Astrocyte of the cerebellum (primary cell): ENCODE data around the gene TENM4.

Experiments used
- DNase-seq: peaks from one replicate; pipeline ENCODE4 v3.0.0-alpha.2; 2011; ENCODE audit warnings: low read depth
- H3K4me3 ChIP-seq: 2 replicates; pipeline ENCODE4 v1.5.1; 2011; ENCODE audit warnings: mild to moderate bottlenecking, low read depth, low read length, moderate library complexity
- in situ Hi-C: cut with HindIII; loops from 2 replicates; pipeline ENCODE4 v1.10.0; 2017; ENCODE audit warnings: low sequenced_read_pairs
- TF ChIP-seq, protein P1 (sequence below): IDR thresholded peaks from 2 replicates; pipeline ENCODE4 v1.5.1; 2012; ENCODE audit warnings: low read length, low read depth, moderate library complexity, mild to moderate bottlenecking; ENCODE audit errors: missing control alignments

Gene TENM4

DNA sequence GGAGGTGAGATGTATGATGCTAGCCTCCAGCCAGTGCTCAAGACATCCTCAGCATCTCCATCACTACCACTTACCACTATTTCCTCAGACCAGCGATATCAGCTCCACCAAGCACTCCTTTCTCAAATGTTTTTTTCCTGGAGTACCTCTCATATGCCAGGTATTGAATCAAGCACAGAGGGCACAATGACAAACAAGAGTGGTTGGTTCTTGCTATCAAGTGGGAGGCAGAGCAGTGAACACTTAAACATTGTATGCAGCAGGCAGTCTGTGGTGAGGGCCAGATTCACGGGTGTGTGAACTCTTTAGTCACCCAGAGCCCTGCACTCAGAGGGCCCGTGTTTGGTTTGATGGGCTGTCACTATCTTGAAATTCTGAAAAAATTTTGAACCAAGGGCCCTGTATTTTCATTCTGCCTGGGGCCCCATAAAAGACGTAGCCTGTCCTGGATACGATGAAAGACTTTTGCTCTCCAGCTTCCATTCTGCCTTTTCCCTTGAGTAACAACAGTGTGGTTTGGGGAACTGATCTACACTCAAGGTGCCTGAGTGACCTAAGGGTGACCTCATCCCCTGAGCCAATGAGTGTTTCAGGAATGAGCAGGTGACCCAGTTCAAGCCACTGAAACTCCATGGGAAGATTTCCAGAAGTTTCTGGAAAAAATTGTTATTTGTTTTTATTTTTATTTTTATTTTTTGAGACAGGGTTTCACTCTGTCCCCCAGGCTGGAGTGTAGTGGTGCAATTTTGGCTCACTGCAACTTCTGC lies 517.8 kb downstream of the TENM4 start:
- no peak for DNase-seq
- H3K4me3 ChIP-seq: no peak overlapping the region
- TF ChIP-seq, protein P1, sequence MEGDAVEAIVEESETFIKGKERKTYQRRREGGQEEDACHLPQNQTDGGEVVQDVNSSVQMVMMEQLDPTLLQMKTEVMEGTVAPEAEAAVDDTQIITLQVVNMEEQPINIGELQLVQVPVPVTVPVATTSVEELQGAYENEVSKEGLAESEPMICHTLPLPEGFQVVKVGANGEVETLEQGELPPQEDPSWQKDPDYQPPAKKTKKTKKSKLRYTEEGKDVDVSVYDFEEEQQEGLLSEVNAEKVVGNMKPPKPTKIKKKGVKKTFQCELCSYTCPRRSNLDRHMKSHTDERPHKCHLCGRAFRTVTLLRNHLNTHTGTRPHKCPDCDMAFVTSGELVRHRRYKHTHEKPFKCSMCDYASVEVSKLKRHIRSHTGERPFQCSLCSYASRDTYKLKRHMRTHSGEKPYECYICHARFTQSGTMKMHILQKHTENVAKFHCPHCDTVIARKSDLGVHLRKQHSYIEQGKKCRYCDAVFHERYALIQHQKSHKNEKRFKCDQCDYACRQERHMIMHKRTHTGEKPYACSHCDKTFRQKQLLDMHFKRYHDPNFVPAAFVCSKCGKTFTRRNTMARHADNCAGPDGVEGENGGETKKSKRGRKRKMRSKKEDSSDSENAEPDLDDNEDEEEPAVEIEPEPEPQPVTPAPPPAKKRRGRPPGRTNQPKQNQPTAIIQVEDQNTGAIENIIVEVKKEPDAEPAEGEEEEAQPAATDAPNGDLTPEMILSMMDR: no peak
- in situ Hi-C loops: no loop called here

DNA sequence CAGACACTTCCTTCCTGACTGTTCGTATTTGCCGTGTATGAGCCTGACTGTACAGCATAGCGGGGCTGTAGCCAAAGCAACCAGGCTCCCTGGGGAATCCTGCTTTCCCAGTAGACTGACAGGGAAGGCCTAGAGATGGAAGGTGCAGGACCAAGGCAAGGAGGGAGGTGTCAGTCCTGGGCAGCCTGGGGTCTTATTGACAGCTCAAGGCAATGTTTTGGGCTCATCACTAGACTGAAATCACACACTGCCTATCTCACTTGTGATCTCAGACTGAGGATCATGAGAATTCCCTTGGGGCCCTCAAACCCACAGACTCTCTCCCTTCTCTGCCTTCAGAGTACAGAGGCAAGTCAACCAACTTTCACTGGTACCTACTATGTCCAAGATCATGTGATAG lies 519.3 kb downstream of the TENM4 start:
- in situ Hi-C loops: no loop called here
- no peak for DNase-seq
- no peak overlapping the region for H3K4me3 ChIP-seq
- TF ChIP-seq, protein P1: no peak

DNA sequence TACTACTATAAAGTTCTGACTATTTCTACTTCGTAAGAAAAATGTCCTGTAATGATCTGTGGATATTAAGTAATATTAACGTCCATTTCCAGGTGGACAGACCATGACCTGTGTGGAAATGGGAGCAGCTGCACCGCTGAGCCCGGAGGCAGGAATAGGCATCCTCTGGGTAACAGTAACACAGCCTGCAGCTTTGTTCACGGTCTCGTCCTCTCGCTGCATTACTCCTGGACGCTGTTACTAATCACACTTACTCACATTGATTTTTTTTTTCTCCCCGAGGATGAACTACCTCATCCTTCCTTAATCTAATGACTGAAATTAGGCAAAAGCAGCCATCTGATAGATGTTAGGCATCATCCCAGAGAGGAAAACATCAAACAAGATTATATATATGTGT lies 520.5 kb downstream of the TENM4 start:
- H3K4me3 ChIP-seq: no peak overlapping the region
- in situ Hi-C loops: no loop called here
- TF ChIP-seq, protein P1: no peak
- DNase-seq: no peak

DNA sequence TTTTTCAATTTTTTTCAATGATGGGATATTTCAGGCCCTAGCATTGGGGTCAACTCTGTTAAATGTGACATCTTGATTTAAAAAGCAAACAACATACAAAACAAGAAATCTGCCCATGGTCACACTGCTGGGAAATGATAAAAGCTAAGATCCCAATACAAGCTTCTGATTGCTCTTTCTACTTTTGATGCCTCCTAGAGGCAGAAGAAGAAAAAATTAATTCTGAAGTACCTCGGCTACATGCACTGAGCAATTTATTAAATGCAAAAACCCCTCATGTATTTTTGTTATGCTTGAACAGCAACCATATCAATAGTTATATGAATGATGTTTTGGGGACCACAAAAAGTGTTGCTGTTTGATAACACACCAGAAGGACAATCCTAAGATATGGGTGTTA lies 524.1 kb downstream of the TENM4 start:
- in situ Hi-C loops: no loop called here
- no peak for DNase-seq
- TF ChIP-seq, protein P1: no peak
- H3K4me3 ChIP-seq: no peak overlapping the region

DNA sequence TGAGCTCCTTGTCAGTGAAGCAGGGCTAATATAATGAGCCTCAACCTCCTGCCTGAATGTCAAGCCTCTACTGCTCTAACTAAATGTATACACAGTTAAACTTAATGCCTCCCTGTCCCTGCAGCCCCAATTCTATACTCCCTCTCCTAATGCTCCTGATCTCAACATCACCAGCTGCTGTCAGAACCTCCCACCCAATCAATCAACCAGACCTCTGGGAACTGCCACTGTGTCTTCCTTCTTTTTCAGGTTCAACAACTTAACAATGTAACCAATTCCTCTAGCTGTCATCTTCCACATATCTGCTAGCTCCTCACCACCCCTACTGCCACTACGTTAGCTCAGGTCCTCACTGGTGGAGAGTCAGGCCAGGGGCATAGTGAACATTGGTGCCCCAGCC lies 526.3 kb downstream of the TENM4 start:
- DNase-seq: no peak
- no peak overlapping the region for H3K4me3 ChIP-seq
- in situ Hi-C loops: no loop called here
- TF ChIP-seq, protein P1: no peak

DNA sequence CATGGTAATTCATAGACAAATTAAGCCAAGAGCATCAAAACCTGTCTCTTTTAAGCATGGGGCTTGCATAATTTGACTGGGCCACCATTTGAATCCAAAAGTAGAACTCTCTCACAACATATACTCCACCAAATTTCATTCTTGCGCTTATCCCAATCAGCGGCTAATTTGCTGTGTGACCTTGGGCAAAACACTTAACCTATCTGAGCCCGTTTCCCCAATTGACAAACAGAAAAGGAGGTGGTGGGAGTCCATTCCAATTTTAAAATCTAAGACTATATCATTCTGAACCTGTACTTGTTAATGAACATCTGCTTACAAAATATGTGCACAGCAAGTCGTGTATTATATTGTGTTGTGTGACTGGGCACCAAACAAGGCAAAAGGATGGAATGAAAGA lies 528.1 kb downstream of the TENM4 start:
- TF ChIP-seq, protein P1: no peak
- in situ Hi-C loops: no loop called here
- H3K4me3 ChIP-seq: no peak overlapping the region
- no peak for DNase-seq

DNA sequence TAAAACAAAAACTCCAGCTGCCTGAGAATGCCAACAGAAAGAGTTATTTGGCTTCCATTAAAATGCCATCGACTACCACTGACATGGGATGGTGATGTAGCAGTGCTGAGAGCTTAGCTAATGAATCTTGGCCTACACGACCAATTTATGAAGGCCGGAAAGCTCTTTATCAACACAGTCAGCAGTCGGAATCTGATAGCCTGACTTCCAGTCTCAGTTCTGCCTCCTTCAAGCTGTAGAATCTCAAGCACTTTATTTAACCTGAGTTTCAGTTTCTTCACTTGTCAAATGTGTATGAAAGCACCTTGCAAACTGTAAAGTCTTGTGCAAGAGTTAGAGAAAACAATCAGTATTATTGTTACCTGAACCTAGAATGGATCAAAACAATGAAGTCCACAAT lies 530.5 kb downstream of the TENM4 start:
- in situ Hi-C loops: no loop called here
- TF ChIP-seq, protein P1: no peak
- H3K4me3 ChIP-seq: no peak overlapping the region
- DNase-seq: no peak
